ENCODE measurements around the gene STARD8.

The STARD8 gene

DNA sequence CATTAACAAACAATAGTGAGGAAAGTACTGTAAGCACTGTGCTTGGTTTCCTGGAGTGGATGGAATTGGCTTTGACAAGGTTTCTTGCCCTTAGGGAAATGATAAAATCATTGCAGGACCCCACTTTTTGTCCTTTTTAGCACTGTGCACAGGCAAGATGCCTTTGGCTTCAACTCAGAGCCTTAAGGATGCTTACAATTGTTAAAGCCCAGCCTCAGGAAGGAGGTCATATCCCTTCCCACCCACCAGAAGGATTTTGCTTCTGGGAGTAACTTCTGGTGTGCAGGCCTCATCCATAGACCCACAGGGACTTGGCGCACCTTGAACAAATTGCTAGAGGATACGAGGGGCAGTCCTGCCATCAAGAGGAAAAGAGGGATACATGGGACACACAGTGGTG, 44.5 kb downstream of the STARD8 start:
- DNase-seq, result no peak

DNA sequence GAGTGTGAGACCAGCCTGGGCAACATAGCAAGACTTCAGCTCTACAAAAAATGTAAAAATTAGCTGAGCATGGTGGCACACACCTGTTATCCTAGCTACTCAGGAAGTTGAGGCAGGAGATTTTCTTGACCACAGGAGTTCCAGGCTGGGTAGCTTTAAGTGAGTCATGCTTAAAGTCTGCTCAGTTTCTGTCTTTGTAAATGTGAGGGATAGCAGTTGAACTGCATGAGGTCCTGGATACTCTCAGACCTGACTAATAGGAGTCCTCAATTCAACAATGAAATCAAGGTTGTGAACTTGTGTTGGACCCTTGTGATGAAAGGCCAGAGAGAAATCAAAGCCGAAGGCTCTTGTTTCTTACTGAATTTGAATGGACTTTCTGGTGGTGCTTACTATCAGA, 45.2 kb downstream of the STARD8 start:
- DNase-seq, result no peak

DNA sequence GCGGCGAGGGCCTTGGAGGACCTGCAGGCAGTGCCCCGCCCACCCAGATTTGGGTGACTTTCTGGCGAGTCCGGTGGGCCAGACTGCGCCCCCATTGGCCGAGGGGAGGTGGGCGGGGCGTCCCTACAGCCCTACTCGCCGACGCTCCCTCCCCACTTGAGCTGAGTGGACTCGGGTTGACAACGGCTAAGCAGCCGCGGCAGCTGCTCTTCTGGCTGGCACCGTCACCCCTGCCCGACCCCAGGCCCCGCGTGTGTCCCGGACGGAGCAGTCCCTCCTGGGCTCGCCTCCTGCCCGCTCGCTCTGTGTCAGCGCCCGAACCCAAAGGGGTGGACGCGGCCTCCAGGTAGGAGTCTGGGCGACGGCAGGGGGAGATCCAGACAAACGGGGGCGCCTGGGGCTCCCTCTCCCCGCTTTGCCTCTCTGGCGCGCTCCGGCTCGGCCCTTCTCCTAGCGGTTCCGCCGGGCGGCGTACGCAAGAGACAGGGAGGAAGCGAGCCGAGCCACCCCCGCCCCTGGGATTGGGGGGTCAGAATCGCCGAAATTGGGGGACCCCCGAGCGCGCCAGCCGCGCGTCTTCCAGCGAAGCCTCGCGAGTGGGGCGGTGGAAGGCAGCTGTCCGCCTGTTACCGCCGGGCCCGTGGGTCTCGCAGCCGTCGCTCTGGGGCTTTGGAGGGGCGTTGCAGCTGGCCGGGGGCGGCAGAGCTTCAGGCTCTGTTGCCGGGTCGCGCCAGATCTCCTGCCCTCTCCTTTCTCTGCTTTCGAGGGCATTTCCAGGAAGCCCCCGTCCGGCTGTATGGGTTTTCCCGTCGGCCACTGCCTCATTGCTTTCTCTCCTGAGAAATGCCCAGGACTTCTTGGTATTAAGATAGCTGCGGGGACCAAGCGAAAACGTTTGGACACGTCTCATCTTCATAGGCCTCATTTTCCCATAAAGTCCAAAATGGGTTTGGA, 46.3 kb downstream of the STARD8 start:
- peak; percentile 81 for DNase-seq

DNA sequence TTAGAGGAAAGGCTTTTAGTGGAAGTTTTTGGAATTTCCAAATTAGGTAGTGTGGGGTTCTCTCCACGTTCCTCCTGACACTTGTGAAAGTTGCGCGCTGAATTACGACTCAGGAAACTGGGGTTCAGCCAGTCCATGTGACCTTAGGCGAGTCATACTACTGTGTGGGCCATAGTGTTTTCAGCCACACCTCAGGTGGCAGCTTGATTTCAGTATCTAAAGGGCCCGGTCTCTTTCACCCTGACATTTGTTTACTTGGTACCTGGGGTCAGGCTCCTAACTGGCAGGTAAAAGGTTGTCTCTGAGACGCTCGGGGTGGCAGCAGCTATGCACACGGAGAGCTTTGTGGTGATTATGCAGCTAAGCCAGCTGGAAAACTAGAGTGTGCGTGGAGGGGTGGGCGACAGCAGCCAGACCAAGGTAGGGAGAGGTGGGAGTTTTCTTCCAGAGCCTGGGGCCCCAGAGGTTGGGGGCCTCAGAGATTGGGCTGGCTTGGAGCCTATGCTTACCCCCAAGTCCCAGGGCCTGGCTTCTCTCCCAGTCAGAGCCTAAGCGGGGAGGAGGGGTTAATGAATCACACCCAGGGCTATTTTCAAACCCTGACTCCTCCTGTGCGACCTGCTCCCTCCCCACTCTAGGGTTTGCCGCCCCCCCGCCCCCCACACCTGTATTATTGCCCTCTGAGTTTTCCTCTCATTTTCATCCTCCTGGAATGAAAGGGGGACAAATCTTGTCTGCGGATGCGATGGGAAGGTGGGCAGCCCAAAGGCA, 47.2 kb downstream of the STARD8 start:
- no peak for DNase-seq

DNA sequence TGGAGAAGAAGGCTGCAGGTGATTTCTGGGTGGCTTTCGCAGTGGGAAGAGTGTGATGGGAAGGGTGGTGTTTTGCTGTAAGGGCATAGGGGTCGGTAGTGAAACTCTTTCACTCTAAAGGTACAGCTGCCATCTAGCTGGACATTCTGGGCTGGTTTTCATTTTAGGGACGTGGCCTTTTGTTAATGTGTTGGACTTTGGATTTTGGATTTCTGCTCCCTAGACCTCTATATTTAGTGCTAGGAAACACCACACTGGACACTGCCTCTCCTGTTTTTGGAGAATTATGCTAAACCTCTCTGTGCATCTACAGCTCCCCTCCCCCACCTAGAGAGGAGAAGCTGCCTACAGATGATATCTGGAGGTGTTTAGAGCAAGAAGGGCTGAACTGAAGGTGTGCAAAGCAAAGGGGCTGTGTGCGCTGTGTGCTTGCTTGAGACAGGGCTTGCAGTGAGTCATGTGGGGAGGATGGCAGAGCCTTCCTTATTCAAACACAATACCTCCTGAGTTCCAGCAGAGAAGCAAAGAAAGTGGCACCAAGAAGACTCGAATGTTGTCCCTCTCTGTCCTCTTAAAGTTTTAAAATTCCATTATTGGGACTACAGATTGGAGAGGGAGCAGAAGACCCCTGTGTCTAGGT, 47.9 kb downstream of the STARD8 start:
- DNase-seq, result no peak

DNA sequence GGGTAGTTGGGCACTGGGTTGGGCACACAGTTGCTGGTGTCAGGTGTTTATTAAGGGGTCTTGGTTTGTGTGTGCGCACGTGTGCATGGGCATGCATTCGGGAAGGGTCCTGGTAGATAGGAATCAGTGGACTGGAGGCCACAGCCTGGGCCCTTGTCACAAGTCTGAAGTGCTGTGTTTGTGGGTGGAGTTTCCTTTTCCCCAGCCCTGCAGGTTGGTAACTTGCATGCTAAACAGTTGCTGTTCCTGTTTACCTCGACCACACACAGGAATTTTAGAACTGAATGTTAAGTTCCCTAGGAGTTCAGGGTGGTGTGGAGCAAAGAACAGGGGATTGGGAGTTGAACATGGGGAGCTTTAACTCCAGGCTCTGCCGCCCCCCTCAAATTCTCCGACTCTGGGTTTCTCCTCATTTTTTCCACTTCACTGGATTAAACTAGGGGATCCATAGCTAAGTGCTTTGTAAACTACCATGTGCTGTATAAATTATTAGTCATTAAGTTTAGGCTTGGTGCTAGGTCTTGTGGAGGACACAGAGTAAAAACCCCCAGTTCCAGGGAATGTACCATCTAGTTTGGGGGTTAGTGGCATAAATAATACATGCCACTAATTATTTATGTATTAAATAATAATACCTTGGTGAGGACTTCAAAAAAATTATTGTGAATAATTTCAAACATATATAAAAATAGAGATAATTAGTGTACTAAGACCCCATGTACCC, 49.0 kb downstream of the STARD8 start:
- DNase-seq, result no peak

DNA sequence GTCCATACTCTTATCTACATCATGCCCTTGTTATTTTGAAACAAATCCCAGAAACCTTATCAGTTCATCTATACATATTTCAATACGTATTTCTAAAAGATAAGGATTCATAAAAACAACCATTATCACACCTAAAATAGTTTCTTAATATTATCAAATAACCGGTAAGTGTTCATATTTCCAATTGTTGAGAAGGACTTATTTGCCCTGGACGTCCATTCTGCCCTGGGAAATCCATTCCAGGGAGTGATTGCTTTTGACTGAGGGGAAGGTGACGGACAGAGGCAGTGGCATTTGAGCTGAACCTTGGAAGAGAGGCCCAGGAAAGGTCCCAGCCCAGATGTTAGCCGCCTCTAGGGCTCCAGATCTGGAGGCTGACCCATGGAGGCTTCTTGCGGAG, 49.6 kb downstream of the STARD8 start:
- DNase-seq, result no peak

DNA sequence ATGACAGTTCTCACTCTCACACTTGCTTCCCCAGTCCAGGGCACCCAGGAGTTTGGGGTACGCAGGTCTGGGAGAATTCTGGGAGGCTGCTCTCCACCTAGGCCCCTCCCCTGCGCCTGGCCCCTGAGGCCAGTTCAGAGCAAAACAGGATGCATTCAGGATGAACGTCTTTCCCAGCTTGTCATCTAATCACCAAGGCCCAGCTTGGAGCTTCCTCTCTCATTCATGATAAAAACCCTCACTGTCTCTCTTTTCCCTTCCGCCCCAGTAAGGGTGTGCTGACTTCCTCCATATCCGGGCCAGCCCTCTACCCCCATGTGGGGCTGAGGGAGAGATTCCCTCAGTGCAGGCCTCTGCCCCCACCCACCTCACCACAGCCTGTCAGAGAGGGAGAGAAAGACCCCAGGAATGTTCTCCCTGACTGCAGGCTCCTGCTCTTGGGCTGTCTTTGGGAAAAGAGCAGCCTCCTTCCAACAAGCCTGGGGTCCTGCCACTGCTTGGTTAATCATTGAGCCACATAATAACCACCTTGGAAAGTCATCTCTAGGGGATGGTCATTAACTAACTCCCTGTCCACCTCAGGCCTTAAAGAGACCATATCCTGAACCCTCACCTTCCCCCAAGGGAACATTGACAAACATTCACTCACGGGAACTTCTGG, 50.1 kb downstream of the STARD8 start:
- DNase-seq, result no peak

DNA sequence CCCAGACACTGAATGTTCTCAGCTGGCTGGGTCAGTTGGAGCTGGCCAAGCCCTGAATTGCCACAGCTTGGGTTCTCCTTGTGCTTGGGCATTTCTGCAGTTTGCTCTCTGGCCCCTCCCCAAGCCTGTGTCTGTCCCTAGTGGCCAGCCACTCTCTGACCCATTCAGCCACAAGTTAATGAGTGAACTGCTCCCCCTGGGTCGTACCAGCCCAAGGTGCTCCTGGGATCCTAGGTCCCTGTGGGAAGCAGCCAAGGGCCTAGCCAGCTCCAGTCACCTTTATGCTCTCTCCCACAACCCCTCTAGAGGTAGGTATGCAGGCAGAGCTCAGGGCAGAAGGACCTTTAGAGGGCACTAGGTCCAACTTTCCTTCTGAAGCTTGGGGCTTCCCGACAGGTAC, 51.5 kb downstream of the STARD8 start:
- no peak for DNase-seq

DNA sequence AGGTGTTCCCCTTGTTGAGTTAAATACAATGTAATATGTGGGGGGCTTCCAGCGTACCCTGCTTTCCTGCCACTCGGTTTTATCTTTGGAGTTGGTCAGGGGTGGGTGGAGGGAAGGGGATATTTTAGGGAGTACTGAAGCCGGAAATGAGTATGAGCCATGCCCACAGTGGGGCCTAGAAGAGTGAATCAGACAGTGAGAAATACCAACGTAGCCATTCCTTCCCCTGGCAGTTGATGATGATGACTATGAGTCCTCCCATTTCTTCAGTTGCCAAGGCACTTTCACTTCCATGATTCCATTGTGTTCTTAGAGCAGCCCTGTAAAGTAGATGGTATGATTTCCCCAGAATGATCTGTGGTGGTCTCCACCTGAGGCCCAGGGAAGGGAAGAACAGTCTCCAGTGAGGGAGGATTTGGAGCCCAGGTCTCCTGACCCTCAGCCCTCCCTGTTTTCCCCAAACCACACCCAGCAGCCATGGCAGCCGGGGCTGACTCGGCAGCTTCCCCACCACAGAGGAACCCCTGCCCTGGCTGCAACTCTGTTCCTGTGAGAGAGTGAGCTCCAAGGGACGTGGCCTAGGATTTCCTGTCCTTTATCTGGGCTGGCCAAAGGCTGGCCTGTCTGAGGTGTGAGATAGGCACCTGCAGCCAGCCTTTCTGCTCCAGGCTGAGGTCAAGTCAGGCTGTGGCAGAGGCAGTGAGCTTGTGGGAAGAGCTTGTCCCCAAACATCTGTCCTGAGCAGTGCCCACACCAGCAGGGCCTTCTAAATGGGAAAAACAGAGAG, 52.7 kb downstream of the STARD8 start:
- DNase-seq, result no peak

DNA sequence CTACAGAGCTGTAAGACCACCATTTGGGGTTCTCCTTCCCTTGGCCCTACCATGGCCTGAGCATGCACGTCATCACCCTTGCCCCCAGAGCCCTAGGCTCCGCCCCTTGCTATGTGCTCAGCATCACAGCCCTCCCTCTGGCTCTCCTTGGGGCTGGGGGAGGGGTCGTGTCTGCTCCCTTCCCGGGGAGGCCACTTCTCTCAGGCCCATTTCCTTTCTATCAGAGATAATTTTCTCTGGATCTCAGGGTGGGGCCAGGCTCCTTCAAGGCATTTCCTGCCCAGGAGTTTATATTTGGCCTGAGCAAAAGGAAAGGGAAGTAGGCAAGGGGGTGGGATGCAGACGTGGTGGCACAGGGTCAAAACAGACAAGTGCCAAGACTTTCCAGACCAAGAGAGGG, 55.9 kb downstream of the STARD8 start:
- DNase-seq, result no peak

DNA sequence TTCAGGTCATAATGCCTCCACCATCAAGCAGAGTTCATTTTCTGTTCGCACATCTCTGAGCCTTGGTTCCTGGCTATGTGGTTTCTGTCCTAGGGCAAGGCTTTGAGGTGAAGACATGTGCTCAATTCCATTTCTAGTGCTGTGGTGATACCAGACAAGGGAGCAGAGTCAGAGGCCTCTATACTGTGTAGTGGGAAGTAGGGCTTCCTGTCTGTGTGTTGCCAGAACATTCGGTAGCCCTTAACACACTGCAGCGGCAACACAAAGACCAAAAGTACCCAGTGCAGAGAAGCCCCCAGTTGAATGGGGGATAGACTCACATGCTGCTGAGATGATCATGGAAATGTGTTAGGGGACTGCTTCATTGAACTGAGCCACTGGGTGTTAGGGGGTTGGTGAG, 56.4 kb downstream of the STARD8 start:
- no peak for DNase-seq

DNA sequence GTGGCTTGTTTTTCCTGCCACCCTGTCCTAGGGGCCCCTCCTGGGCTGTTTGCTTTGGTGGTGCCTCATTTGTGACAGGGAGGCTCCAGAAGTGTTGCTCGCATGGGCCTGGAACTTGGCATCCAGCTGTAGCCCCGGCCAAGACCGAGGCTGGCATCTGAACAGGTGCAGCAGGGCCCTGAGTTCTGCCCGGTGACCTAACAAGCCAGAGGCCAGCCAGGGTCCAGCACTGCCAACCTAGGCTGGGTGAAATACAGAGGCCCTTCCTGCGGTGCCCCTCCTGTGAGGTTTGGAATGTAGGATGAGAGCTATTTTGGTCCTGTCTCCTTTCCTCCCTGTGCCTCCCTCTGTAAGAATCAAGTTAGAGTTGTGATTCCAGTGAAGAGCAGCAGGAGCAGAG, 58.5 kb downstream of the STARD8 start:
- DNase-seq, result no peak

DNA sequence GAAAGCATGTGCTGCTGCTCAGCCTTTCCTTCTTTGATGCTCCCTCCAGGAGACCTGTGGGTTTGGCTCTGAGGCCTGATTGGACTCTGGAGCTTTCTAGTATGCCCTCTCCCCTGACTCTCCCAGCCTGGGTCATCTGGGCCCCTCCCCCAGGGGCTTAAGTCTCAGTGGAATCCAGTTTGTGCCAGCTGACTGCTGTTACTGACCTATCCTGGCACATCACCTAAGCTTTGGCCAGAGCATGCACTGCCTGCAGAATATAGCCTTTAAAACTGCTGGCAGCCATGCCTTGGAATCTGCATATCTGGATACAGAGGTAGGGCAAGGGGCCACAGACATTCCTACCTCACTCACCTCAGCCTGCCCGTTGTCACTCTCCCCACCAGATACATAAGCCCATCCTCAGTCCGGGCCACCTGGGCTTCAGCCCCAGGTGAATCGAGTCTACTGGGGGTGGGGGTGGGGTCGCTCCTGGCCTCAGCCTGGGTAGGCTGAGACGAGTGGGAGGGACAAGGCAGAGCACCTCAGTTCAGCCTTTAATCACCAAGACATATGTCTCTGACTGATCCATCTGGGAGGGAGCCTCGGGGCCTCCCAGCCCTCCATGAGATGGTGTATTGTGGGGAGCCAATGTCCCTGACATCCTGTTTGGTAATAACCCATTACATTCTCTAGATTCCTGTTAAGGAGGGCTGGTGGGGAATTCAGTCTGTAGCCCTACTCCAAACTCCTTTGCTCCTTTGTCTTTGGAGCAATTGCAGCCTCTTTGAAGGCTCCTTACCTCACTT, 61.2 kb downstream of the STARD8 start:
- no peak for DNase-seq

DNA sequence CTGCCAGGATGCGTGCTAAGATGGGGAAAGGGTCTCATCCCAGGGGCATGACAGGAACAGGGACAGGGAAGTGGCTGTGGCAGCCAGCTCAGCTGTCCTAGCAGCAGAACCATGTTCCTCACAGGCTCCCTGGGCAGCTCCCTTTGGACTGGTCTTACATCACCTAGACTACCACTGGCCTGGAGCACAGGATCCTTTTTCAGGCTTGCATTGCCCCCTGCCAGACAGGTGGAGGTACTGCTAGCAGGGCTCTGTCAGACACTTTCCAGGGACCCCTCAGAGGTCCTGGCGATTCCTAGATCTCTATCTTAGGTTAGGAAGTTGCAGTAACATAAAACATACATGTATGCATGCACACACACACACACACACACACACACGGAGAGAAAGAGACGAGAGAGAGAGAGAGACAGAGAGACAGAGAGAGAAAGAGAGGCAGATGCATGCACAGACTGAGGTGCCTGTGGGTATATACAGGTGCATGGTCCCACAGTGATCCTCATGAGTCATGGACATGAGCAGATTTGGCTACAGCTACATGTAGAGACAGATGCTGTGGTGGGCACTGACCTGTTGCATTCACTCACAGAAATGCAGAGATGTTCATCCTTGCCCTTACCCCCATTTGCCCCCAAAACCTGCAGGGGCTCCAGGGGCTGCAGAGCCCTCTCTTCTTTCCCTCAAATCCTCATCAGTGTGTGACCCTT, 63.6 kb downstream of the STARD8 start:
- no peak for DNase-seq

DNA sequence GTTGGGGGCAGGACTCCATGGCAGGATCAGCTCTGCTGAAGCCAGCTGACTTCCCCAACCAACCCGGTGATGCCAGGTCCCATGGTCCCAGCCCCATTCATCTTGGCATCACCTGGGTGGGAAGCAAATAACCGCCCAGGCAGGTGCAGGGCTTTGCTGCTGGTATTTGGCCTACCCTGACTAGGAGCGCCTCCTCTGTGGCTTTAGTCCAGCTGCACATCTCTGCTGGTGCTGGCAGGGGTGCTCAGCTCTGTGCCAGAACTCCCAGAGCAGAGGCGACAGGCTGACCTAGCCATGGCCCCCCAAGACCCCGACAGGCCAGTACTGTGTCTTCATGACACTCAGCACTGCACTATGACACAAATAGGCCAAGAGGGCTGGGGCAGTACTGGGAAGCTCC, 64.4 kb downstream of the STARD8 start:
- DNase-seq, result no peak

DNA sequence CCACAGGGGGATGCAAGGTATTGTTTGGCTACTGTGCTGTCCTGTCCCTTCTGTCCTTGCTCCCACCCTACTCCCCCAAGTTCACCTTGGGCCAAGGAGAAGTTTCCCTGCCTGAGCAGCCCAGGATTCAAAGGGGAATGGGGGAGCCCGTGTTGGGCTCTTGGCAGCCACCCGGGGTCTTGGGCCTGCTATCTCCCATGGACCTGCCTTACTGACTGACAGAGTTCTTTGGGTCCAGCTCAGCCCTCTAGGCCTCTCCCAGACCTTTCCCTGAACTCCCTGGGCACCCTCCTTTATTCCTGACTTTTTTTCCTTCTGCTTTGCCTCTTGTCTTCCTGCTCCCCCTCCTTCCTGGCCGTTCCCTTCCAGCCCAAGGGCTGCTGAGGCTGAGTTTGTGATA, 67.4 kb downstream of the STARD8 start:
- no peak for DNase-seq

DNA sequence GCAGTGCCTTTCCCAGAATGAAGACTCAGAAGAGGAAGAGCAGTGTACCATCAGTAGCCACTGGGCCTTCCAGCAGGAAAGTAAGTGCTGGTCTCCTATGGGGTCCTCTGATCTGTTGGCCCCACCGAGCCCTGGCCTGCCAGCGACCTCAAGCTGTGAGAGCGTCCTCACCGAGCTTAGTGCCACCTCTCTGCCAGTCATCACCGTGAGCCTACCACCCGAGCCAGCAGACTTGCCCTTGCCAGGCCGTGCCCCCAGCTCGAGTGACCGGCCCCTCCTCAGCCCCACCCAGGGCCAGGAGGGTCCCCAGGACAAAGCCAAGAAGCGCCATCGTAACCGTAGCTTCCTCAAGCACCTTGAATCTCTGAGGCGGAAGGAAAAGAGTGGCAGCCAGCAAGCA, 69.7 kb downstream of the STARD8 start:
- DNase-seq, result no peak

DNA sequence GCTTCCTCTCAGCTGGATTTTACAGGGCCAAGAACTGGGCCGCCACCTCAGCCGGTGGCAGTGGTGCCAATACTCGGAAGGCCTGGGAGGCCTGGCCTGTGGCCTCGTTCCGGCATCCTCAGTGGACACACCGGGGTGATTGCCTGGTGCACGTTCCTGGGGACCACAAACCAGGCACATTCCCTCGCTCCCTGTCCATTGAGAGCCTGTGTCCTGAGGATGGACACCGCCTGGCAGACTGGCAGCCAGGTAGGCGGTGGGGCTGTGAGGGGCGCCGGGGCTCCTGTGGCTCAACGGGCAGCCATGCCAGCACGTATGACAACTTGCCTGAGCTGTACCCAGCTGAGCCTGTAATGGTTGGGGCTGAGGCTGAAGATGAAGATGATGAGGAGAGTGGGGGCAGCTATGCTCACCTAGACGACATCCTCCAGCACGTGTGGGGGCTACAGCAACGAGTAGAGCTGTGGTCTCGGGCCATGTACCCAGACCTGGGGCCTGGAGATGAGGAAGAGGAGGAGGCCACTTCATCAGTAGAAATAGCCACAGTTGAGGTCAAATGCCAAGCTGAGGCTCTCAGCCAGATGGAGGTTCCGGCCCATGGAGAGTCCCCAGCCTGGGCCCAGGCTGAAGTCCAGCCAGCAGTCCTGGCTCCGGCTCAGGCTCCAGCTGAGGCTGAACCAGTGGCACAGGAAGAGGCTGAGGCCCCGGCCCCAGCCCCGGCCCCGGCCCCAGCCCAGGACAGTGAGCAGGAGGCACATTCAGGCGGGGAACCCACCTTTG, 70.4 kb downstream of the STARD8 start:
- DNase-seq, result no peak
